ENCODE data around the gene MAML3. TPM values are rescaled to one million over a fixed set of nuclear protein-coding genes. Genes with fewer than 3 reads are reported as not detected.

MAML3 gene
- total and polyA plus RNA-seq, 2 of the 13 experiments (the other 11 are each of a cell fraction or from before 2014, with no cell fraction given) = 0.05 to 0.13 TPM

- FAIRE-seq (no peak), ATAC-seq (no peak), DNase-seq (ENCODE audit: low spot score) (no peak)
- TF ChIP-seq ZFAT (CRISPR knock-in tag; conservative IDR thresholded peaks at IDR 0.05) (no peak), ZMAT3 (CRISPR knock-in tag; conservative IDR thresholded peaks at IDR 0.05) (no peak), CREB1 (IDR thresholded peaks at IDR 0.05) (no peak), CREB1 (CRISPR knock-in tag; IDR thresholded peaks at IDR 0.05) (no peak), ZSCAN21 (CRISPR knock-in tag; IDR thresholded peaks at IDR 0.05; ENCODE audit: borderline replicate concordance) (no peak)
- POLR2A ChIA-PET = interaction anchor here (0.9 kb wide), 1 partner anchor 182 kb away, joined by 3 read pairs; no protein-coding TSS in a partner anchor
- Histone ChIP-seq H3K9me3 (ENCODE audit: low read length) (no peaks in the 10 kb centered on the region), H3K27me3 (ENCODE audit: control insufficient read depth in 1 of 2, insufficient read depth in 2 of 2, low read length in 2 of 2) (no peaks in the 10 kb centered on the region), H3K4me3 (replicated peaks in 1 of 3; ENCODE audit: insufficient read depth in 1 of 3, low read depth in 2 of 3, low read length in 3 of 3) (no peak overlapping the region), H3K79me2 (ENCODE audit: insufficient read depth, low read length) (no peaks in the 10 kb centered on the region), H3K9ac (ENCODE audit: insufficient read depth, low read depth, low read length) (no peak overlapping the region), H3K4me1 (ENCODE audit: insufficient read depth, low read length) (peaks cover 82% of the 10 kb centered on the region), H2AFZ (ENCODE audit: low read length) (no peak overlapping the region), H3K36me3 (replicated peaks in 1 of 2; ENCODE audit: control insufficient read depth in 1 of 2, insufficient read depth in 2 of 2, low read length in 2 of 2) (no peaks in the 10 kb centered on the region), H3K27ac (ENCODE audit: extremely low read length, insufficient read depth, low read length) (no peak overlapping the region), H3K4me2 (ENCODE audit: low read depth, low read length) (peak overlapping the region; percentile 86; the same call in 1 of the 2 replicates), H4K20me1 (ENCODE audit: insufficient read depth, low read length) (no peaks in the 10 kb centered on the region)
- WGBS (ENCODE audit: low lambda C conversion rate) = 96% methylated on average over 6 of the region's 6 CpGs
- no TSS peak for BruUV-seq (replicated peaks)
- in situ Hi-C loops (cut with HindIII; ENCODE audit: extremely low pct_ligation_motif_present, low pct_unique_long_range_greater_than_20kb) = no loop called here
- CTCF ChIA-PET (ENCODE audit: low intra/inter-chr PET ratio, low total read pairs) = no interaction called here
- intact Hi-C loops (cut with micrococcal nuclease; ENCODE audit: unreplicated experiment) = loop anchor here (10.0 kb wide), 1 partner anchor 175 kb away; the partner anchor contains the start of gene MGST2
These were observed 314.5 kb downstream of the MAML3 start for GRCh38 chr4:139839403-139840031.

- TF ChIP-seq HCFC1 (IDR thresholded peaks at IDR 0.05; ENCODE audit: low read depth, low read length) = no peak
- no peak overlapping the region for H3K4me2 ChIP-seq (ENCODE audit: low read depth, low read length)
- ATAC-seq (no peak), FAIRE-seq (no peak), DNase-seq (ENCODE audit: low spot score) (no peak)
- ChIA-PET CTCF (ENCODE audit: low intra/inter-chr PET ratio, low total read pairs) (no interaction called here), POLR2A (no interaction called here)
- no peak overlapping the region for H3K9ac ChIP-seq (ENCODE audit: insufficient read depth, low read depth, low read length)
- WGBS (ENCODE audit: low lambda C conversion rate) = 100% methylated on average over 3 of the region's 3 CpGs
- H3K4me3 ChIP-seq (replicated peaks in 1 of 3; ENCODE audit: insufficient read depth in 1 of 3, low read depth in 2 of 3, low read length in 3 of 3) = no peak overlapping the region
- peaks cover 82% of the 10 kb centered on the region for H3K4me1 ChIP-seq (ENCODE audit: insufficient read depth, low read length)
- no peak overlapping the region for H2AFZ ChIP-seq (ENCODE audit: low read length)
- intact Hi-C loops (cut with micrococcal nuclease; ENCODE audit: unreplicated experiment) = no loop called here
- H3K27ac ChIP-seq (ENCODE audit: extremely low read length, insufficient read depth, low read length) = no peak overlapping the region
- in situ Hi-C loops (cut with HindIII; ENCODE audit: extremely low pct_ligation_motif_present, low pct_unique_long_range_greater_than_20kb) = no loop called here
- H4K20me1 ChIP-seq (ENCODE audit: insufficient read depth, low read length) = no peaks in the 10 kb centered on the region
- no TSS peak for BruUV-seq (replicated peaks)
- no peaks in the 10 kb centered on the region for H3K9me3 ChIP-seq (ENCODE audit: low read length)
- H3K79me2 ChIP-seq (ENCODE audit: insufficient read depth, low read length) = no peaks in the 10 kb centered on the region
- H3K27me3 ChIP-seq (ENCODE audit: control insufficient read depth in 1 of 2, insufficient read depth in 2 of 2, low read length in 2 of 2) = no peaks in the 10 kb centered on the region
- H3K36me3 ChIP-seq (replicated peaks in 1 of 2; ENCODE audit: control insufficient read depth in 1 of 2, insufficient read depth in 2 of 2, low read length in 2 of 2) = no peaks in the 10 kb centered on the region
These were observed 315.2 kb downstream of the MAML3 start for GRCh38 chr4:139838811-139839210.

All from HepG2 (cell line).